ENCODE data around the gene RER1. TPM values are rescaled to one million over a fixed set of nuclear protein-coding genes. Genes with fewer than 3 reads are reported as not detected.

Gene RER1
- total RNA-seq, 1 experiment from 2014 or later = 155 TPM

GRCh38 chr1:2374252-2375155 is 17.1 kb upstream of the RER1 start:
- RAD21 ChIA-PET (ENCODE audit: low non-redundant PET in 1 of 2, low total read pairs in 2 of 2, uncharacterized antibody in 2 of 2, unreplicated experiment in 2 of 2) = interaction anchor here in 1 of 2 experiments (0.7 kb wide), 1 partner anchor 161 kb away, joined by 3 read pairs; no protein-coding TSS in a partner anchor
- H3K27ac ChIP-seq (ENCODE audit: low read depth, low read length) = no peak overlapping the region
- CTCF ChIA-PET = no interaction called here
- no peaks in the 10 kb centered on the region for H3K9me2 ChIP-seq (ENCODE audit: insufficient read depth)
- POLR2A ChIA-PET = no interaction called here
- H3K4me3 ChIP-seq (replicated peaks in 1 of 2; ENCODE audit: low read depth in 1 of 2, low read length in 2 of 2) = no peak overlapping the region
- no peak overlapping the region for H2AFZ ChIP-seq (ENCODE audit: low read depth, low read length, poor library complexity, severe bottlenecking)
- TF ChIP-seq EZH2phosphoT487 (IDR thresholded peaks at IDR 0.05; ENCODE audit: borderline replicate concordance) (no peak), FOSL1 (IDR thresholded peaks at IDR 0.05; ENCODE audit: low read depth) (no peak), CBX3 (IDR thresholded peaks at IDR 0.05; ENCODE audit: low read depth) (no peak), ATF3 (IDR thresholded peaks at IDR 0.05) (no peak)
- intact Hi-C loops (cut with micrococcal nuclease) = no loop called here
- no peaks in the 10 kb centered on the region for H4K20me1 ChIP-seq (ENCODE audit: insufficient read depth)
- H3K9me3 ChIP-seq (ENCODE audit: control insufficient read depth in 1 of 2, insufficient read depth in 1 of 2, low read depth in 1 of 2, low read length in 2 of 2) = no peaks in the 10 kb centered on the region
- BruUV-seq (replicated peaks) = no TSS peak
- DNase-seq (ENCODE audit: low read depth, low spot score) (no peak), ATAC-seq (no peak)
- H3K36me3 ChIP-seq (ENCODE audit: control insufficient read depth in 1 of 2, insufficient read depth in 2 of 2, low read length in 2 of 2) = no peaks in the 10 kb centered on the region
- no peaks in the 10 kb centered on the region for H3K79me2 ChIP-seq (ENCODE audit: insufficient read depth, low read length)
- H3K4me1 ChIP-seq (ENCODE audit: control insufficient read depth in 1 of 2, insufficient read depth in 2 of 2, low read length in 2 of 2) = peaks cover 0 to 7% of the 10 kb centered on the region in 2 experiments; a peak in 1 of 4 replicates
- H3K27me3 ChIP-seq (ENCODE audit: insufficient read depth, low read length) = no peaks in the 10 kb centered on the region
- no peak overlapping the region for H3K4me2 ChIP-seq (ENCODE audit: low read length)
- H3K9ac ChIP-seq (ENCODE audit: low read length) = no peak overlapping the region

- Histone ChIP-seq H3K79me2 (ENCODE audit: insufficient read depth, low read length) (no peaks in the 10 kb centered on the region), H3K4me1 (ENCODE audit: control insufficient read depth in 1 of 2, insufficient read depth in 2 of 2, low read length in 2 of 2) (peaks cover 0 to 7% of the 10 kb centered on the region in 2 experiments; a peak in 1 of 4 replicates), H3K4me2 (ENCODE audit: low read length) (no peak overlapping the region), H3K27me3 (ENCODE audit: insufficient read depth, low read length) (no peaks in the 10 kb centered on the region), H4K20me1 (ENCODE audit: insufficient read depth) (no peaks in the 10 kb centered on the region), H3K36me3 (ENCODE audit: control insufficient read depth in 1 of 2, insufficient read depth in 2 of 2, low read length in 2 of 2) (no peaks in the 10 kb centered on the region), H2AFZ (ENCODE audit: low read depth, low read length, poor library complexity, severe bottlenecking) (no peak overlapping the region), H3K9me2 (ENCODE audit: insufficient read depth) (no peaks in the 10 kb centered on the region), H3K9me3 (ENCODE audit: control insufficient read depth in 1 of 2, insufficient read depth in 1 of 2, low read depth in 1 of 2, low read length in 2 of 2) (no peaks in the 10 kb centered on the region), H3K27ac (ENCODE audit: low read depth, low read length) (no peak overlapping the region), H3K4me3 (replicated peaks in 1 of 2; ENCODE audit: low read depth in 1 of 2, low read length in 2 of 2) (no peak overlapping the region), H3K9ac (ENCODE audit: low read length) (no peak overlapping the region)
- TF ChIP-seq ZFX (IDR thresholded peaks at IDR 0.05) (no peak), EZH2 (IDR thresholded peaks at IDR 0.05) (no peak), SP1 (IDR thresholded peaks at IDR 0.05; ENCODE audit: low read depth) (no peak), POLR2AphosphoS5 (IDR thresholded peaks at IDR 0.05; ENCODE audit: low read depth, low read length) (no peak)
- ChIA-PET RAD21 (ENCODE audit: low non-redundant PET in 1 of 2, low total read pairs in 2 of 2, uncharacterized antibody in 2 of 2, unreplicated experiment in 2 of 2) (interaction anchor here in 1 of 2 experiments (0.7 kb wide), 1 partner anchor 162 kb away, joined by 3 read pairs; no protein-coding TSS in a partner anchor), POLR2A (no interaction called here), CTCF (no interaction called here)
- DNase-seq (ENCODE audit: low read depth, low spot score) (no peak), ATAC-seq (no peak)
- no TSS peak for BruUV-seq (replicated peaks)
- intact Hi-C loops (cut with micrococcal nuclease) = no loop called here
Observed at GRCh38 chr1:2375246-2375922, 16.3 kb upstream of the RER1 start.
